ENCODE results near the gene ZNF217.

- no peak for TF ChIP-seq EZH2 (IDR thresholded peaks at IDR 0.05; ENCODE audit: borderline replicate concordance)
- no peak for TF ChIP-seq CTCF (IDR thresholded peaks at IDR 0.05; ENCODE audit: poor library complexity)
- TF ChIP-seq EZH2phosphoT487 (IDR thresholded peaks at IDR 0.05; ENCODE audit: low read depth, severe bottlenecking, unreplicated experiment), result no peak
These were observed 37.8 kb downstream of the ZNF217 start for GRCh38 chr20:53555816-53556215.

Measured in hepatocyte (in vitro differentiated cells).